WTC11 (cell line): ENCODE data around the gene PINK1.

Experiments
- ETV6 ChIP-seq: sonication (generic); formaldehyde crosslinking; IDR thresholded peaks from 2 replicates; pipeline ENCODE4 v1.8.1; 2022; ENCODE audit warnings: mild to moderate bottlenecking, missing genetic modification reagents
- FOXJ3 ChIP-seq: sonication (generic); formaldehyde crosslinking; IDR thresholded peaks from 2 replicates; pipeline ENCODE4 v1.9.0; 2021; ENCODE audit warnings: missing genetic modification reagents, mild to moderate bottlenecking, borderline replicate concordance
- FOXK1 ChIP-seq: sonication (generic); formaldehyde crosslinking; IDR thresholded peaks from 2 replicates; pipeline ENCODE4 v1.8.0; 2022; ENCODE audit warnings: mild to moderate bottlenecking, moderate library complexity, missing genetic modification reagents
- JUN ChIP-seq: sonication (generic); formaldehyde crosslinking; IDR thresholded peaks from 2 replicates; pipeline ENCODE4 v1.8.0; 2023; ENCODE audit warnings: mild to moderate bottlenecking, missing genetic modification reagents
- TCF7 ChIP-seq: sonication (generic); formaldehyde crosslinking; IDR thresholded peaks from 2 replicates; pipeline ENCODE4 v1.8.0; 2022; ENCODE audit warnings: mild to moderate bottlenecking, low read depth, missing genetic modification reagents, moderate library complexity
- ZNF512 ChIP-seq: sonication (generic); formaldehyde crosslinking; IDR thresholded peaks from 2 replicates; pipeline ENCODE4 v1.8.1; 2022; ENCODE audit warnings: missing genetic modification reagents, borderline replicate concordance
- TF ChIP-seq, protein P1 (sequence below): fragments of 200-600 bp; IDR thresholded peaks from 2 replicates; pipeline ENCODE4 v1.8.0; 2022; ENCODE audit warnings: antibody characterized with exemption

GRCh38 chr1:20640183-20640597, 6.9 kb downstream of the PINK1 start:
- TF ChIP-seq JUN (CRISPR knock-in tag): no peak
- TF ChIP-seq, protein P1, sequence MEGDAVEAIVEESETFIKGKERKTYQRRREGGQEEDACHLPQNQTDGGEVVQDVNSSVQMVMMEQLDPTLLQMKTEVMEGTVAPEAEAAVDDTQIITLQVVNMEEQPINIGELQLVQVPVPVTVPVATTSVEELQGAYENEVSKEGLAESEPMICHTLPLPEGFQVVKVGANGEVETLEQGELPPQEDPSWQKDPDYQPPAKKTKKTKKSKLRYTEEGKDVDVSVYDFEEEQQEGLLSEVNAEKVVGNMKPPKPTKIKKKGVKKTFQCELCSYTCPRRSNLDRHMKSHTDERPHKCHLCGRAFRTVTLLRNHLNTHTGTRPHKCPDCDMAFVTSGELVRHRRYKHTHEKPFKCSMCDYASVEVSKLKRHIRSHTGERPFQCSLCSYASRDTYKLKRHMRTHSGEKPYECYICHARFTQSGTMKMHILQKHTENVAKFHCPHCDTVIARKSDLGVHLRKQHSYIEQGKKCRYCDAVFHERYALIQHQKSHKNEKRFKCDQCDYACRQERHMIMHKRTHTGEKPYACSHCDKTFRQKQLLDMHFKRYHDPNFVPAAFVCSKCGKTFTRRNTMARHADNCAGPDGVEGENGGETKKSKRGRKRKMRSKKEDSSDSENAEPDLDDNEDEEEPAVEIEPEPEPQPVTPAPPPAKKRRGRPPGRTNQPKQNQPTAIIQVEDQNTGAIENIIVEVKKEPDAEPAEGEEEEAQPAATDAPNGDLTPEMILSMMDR: peak; percentile 88
- TF ChIP-seq FOXJ3 (CRISPR knock-in tag): no peak
- no peak for TF ChIP-seq ETV6 (CRISPR knock-in tag)
- TF ChIP-seq ZNF512 (CRISPR knock-in tag): no peak
- no peak for TF ChIP-seq TCF7 (CRISPR knock-in tag)
- no peak for TF ChIP-seq FOXK1 (CRISPR knock-in tag)
